Thyroid gland (tissue), 4 donors: Measurements from ENCODE around the gene SORCS2. TPM values are rescaled to one million over a fixed set of nuclear protein-coding genes. Genes with fewer than 3 reads are reported as not detected.

Experiments used
- DNase-seq, 2 donors: peaks; one replicate each; pipeline ENCODE4 v3.0.0-alpha.2; 2019
- H3K27ac ChIP-seq, 3 donors: fragments of 200-600 bp; sonication (generic); 1 replicate in 2 of 3; 2 replicates in 1 of 3; pipeline ENCODE4 v1.5.1; 2016 to 2019; ENCODE audit warnings: mild to moderate bottlenecking in 1 of 3, moderate library complexity in 1 of 3
- H3K27me3 ChIP-seq: fragments of 200-600 bp; sonication (generic); one replicate; pipeline ENCODE4 v1.5.1; 2019
- H3K36me3 ChIP-seq, 2 donors: fragments of 200-600 bp; sonication (generic); one replicate each; pipeline ENCODE4 v1.5.1; 2016 to 2019
- H3K4me1 ChIP-seq, 2 donors: fragments of 200-600 bp; sonication (generic); one replicate each; pipeline ENCODE4 v1.5.1; 2017 to 2019
- H3K4me3 ChIP-seq, 3 donors: fragments of 200-600 bp; sonication (generic); replicated peaks in 1 of 3; 1 replicate in 2 of 3; 2 replicates in 1 of 3; pipeline ENCODE4 v1.5.1; 2016; ENCODE audit warnings: mild to moderate bottlenecking in 1 of 3
- H3K9me3 ChIP-seq: fragments of 200-600 bp; sonication (generic); one replicate; pipeline ENCODE4 v1.5.1; 2017
- CTCF ChIP-seq, 6 experiments: fragments of 200-600 bp in 3 of 6; fragments of 450-650 bp in 3 of 6; sonication (generic) in 3 of 6; IDR thresholded peaks; one replicate each; pipeline ENCODE4 v1.5.1; 2016 to 2019; ENCODE audit warnings: antibody characterized with exemption in 6 of 6, mild to moderate bottlenecking in 2 of 6, inconsistent platforms in 1 of 6, moderate library complexity in 1 of 6
- POLR2A ChIP-seq, 2 donors: fragments of 450-650 bp; IDR thresholded peaks; one replicate each; pipeline ENCODE4 v1.6.1; 2017; ENCODE audit warnings: antibody characterized with exemption in 2 of 2, mild to moderate bottlenecking in 2 of 2, moderate library complexity in 1 of 2
- WGBS, 2 donors: methylation state at CpG; one replicate each; pipeline ENCODE4 v1.1.5; 2017; 5-methylcytosine and 5-hydroxymethylcytosine counted together
- intact Hi-C: fragments of 100-400 bp; cut with DNase I; formaldehyde crosslinking; loops from one replicate; pipeline ENCODE4 v1.15.1; 2023
- total RNA-seq, 4 donors: library from RNA; depleted of rRNA; stranded (reverse); fragments of >200 nt; gene quantifications; one replicate each; pipeline ENCODE4 v1.2.3, GENCODE V29; 2016

Gene SORCS2
- total RNA-seq, 4 donors from 2014 or later, result 1.7 to 13.6 (median 3.6) TPM

- Histone ChIP-seq H3K36me3 (no peaks in the 10 kb centered on the region), H3K27me3 (no peaks in the 10 kb centered on the region), H3K27ac (no peak overlapping the region), H3K9me3 (no peaks in the 10 kb centered on the region), H3K4me3 (no peak overlapping the region), H3K4me1 (peaks cover 10% of the 10 kb centered on the region in 2 donors)
- no peak for DNase-seq
- no peak for TF ChIP-seq CTCF (IDR thresholded peaks at IDR 0.05)
- TF ChIP-seq POLR2A (IDR thresholded peaks at IDR 0.05), result no peak
- intact Hi-C loops, result loop anchor here (5.0 to 10.0 kb wide), 2 partner anchors 144 to 378 kb away; partner anchors contain the start of gene SORCS2
- 86 to 87% methylated on average over 11 to 12 of the region's 14 CpGs for whole genome bisulfite sequencing, 2 donors
Observed at GRCh38 chr4:7336732-7337131, 144.4 kb downstream of the SORCS2 start.

GRCh38 chr4:7337196-7338058, 145.1 kb downstream of the SORCS2 start:
- Histone ChIP-seq H3K36me3 (no peaks in the 10 kb centered on the region), H3K4me1 (peaks cover 10% of the 10 kb centered on the region in 2 donors), H3K9me3 (no peaks in the 10 kb centered on the region), H3K27me3 (no peaks in the 10 kb centered on the region), H3K4me3 (no peak overlapping the region), H3K27ac (no peak overlapping the region)
- TF ChIP-seq POLR2A (IDR thresholded peaks at IDR 0.05) (no peak), CTCF (IDR thresholded peaks at IDR 0.05) (no peak)
- DNase-seq, result no peak
- intact Hi-C loops, result loop anchor here (5.0 to 10.0 kb wide), 2 partner anchors 145 to 377 kb away; partner anchors contain the start of gene SORCS2
- WGBS, 2 donors, result 86 to 94% methylated on average over 18 to 22 of the region's 22 CpGs

- no peaks in the 10 kb centered on the region for H3K36me3 ChIP-seq
- no peak overlapping the region for H3K27ac ChIP-seq
- H3K4me3 ChIP-seq, result no peak overlapping the region
- H3K4me1 ChIP-seq, result peaks cover 10% of the 10 kb centered on the region in 2 donors
- intact Hi-C loops, result loop anchor here (5.0 to 10.0 kb wide), 2 partner anchors 146 to 377 kb away; partner anchors contain the start of gene SORCS2
- 92 to 96% methylated on average over 5 of the region's 5 CpGs for WGBS, 2 donors
- no peak for DNase-seq
- no peaks in the 10 kb centered on the region for H3K9me3 ChIP-seq
- no peaks in the 10 kb centered on the region for H3K27me3 ChIP-seq
- TF ChIP-seq POLR2A (IDR thresholded peaks at IDR 0.05), result no peak
- TF ChIP-seq CTCF (IDR thresholded peaks at IDR 0.05), result no peak
Observed at GRCh38 chr4:7338059-7338452, 145.7 kb downstream of the SORCS2 start.

GRCh38 chr4:7338876-7339623, 146.7 kb downstream of the SORCS2 start:
- no peaks in the 10 kb centered on the region for H3K36me3 ChIP-seq
- WGBS, 2 donors, result 96% methylated on average over 15 to 19 of the region's 19 CpGs
- no peaks in the 10 kb centered on the region for H3K9me3 ChIP-seq
- H3K27me3 ChIP-seq, result no peaks in the 10 kb centered on the region
- intact Hi-C loops, result loop anchor here (5.0 to 10.0 kb wide), 2 partner anchors 147 to 376 kb away; partner anchors contain the start of gene SORCS2
- no peak overlapping the region for H3K4me3 ChIP-seq
- peaks cover 10% of the 10 kb centered on the region in 2 donors for H3K4me1 ChIP-seq
- no peak for DNase-seq
- no peak overlapping the region for H3K27ac ChIP-seq
- TF ChIP-seq POLR2A (IDR thresholded peaks at IDR 0.05) (no peak), CTCF (IDR thresholded peaks at IDR 0.05) (no peak)
